PC-9 (cell line): Measurements from ENCODE around the gene LRRTM4. TPM values are rescaled to one million over a fixed set of nuclear protein-coding genes. Genes with fewer than 3 reads are reported as not detected.

ENCODE experiments used
- BruUV-seq: library from RNA; stranded (reverse); fragments of 400-500 nt; replicated peaks from 2 replicates; lab custom pipeline; 2021; lab: Mats Ljungman, UMichigan
- CTCF ChIA-PET: fragments of 300-600 bp; sonication (Branson Sonifier 250); formaldehyde crosslinking; loops from one replicate; lab custom pipeline; 2022; ENCODE audit warnings: antibody characterized with exemption; lab: Charles Lee
- POLR2A ChIA-PET: fragments of 300-600 bp; sonication (Branson Sonifier 250); formaldehyde crosslinking; loops from one replicate; lab custom pipeline; 2022; ENCODE audit warnings: antibody characterized with exemption; ENCODE audit not compliant: unreplicated experiment; lab: Charles Lee
- DNase-seq, 2 experiments: peaks; one replicate each; pipeline versions ENCODE4 v3.0.0 to v3.0.0-alpha.2; 2015 to 2022; ENCODE audit warnings: mixed read lengths in 1 of 2
- H2AFZ ChIP-seq: fragments of 200-600 bp; sonication (generic); 2 replicates; pipeline ENCODE4 v1.8.1; 2017; ENCODE audit warnings: antibody characterized with exemption
- H3F3A ChIP-seq: fragments of 200-600 bp; sonication (generic); 2 replicates; pipeline ENCODE4 v1.8.1; 2017; ENCODE audit warnings: antibody characterized with exemption, mild to moderate bottlenecking, low read depth; ENCODE audit not compliant: insufficient read depth
- H3K27ac ChIP-seq: fragments of 200-600 bp; sonication (generic); 2 replicates; pipeline ENCODE4 v1.6.1; 2016; ENCODE audit warnings: mixed run types
- H3K27me3 ChIP-seq: fragments of 200-600 bp; sonication (generic); 2 replicates; pipeline ENCODE4 v1.6.1; 2016; ENCODE audit warnings: low read depth, mixed run types; ENCODE audit not compliant: insufficient read depth
- H3K36me3 ChIP-seq: fragments of 200-600 bp; sonication (generic); 2 replicates; pipeline ENCODE4 v1.6.1; 2016; ENCODE audit warnings: low read depth, mixed run types
- H3K4me1 ChIP-seq: fragments of 200-600 bp; sonication (generic); replicated peaks from 2 replicates; pipeline ENCODE4 v1.6.1; 2016; ENCODE audit warnings: mixed run types; ENCODE audit not compliant: insufficient read depth
- H3K4me2 ChIP-seq: fragments of 200-600 bp; sonication (generic); 2 replicates; pipeline ENCODE4 v1.6.1; 2017; ENCODE audit warnings: mixed run types
- H3K4me3 ChIP-seq: fragments of 200-600 bp; sonication (generic); 2 replicates; pipeline ENCODE4 v1.6.1; 2016; ENCODE audit warnings: mixed run types
- H3K79me2 ChIP-seq: fragments of 200-600 bp; sonication (generic); 2 replicates; pipeline ENCODE4 v1.6.1; 2017; ENCODE audit warnings: low read depth, mixed run types
- H3K9me2 ChIP-seq: fragments of 200-600 bp; sonication (generic); 2 replicates; pipeline ENCODE4 v1.8.1; 2017; ENCODE audit warnings: mild to moderate bottlenecking; ENCODE audit not compliant: insufficient read depth
- H3K9me3 ChIP-seq: fragments of 200-600 bp; sonication (generic); 2 replicates; pipeline ENCODE4 v1.8.1; 2016; ENCODE audit warnings: low read depth; ENCODE audit not compliant: insufficient read depth
- H4K20me1 ChIP-seq: fragments of 200-600 bp; sonication (generic); 2 replicates; pipeline ENCODE4 v1.8.1; 2017; ENCODE audit not compliant: insufficient read depth
- EZH2 ChIP-seq: fragments of 200-600 bp; sonication (generic); IDR thresholded peaks from 2 replicates; pipeline ENCODE4 v1.8.0; 2017; ENCODE audit warnings: antibody characterized with exemption, low read depth
- intact Hi-C: fragments of 100-400 bp; cut with micrococcal nuclease; formaldehyde crosslinking; loops from one replicate; pipeline ENCODE4 v1.10.0; 2022; ENCODE audit not compliant: unreplicated experiment
- total RNA-seq: library from RNA; stranded (reverse); gene quantifications from 2 replicates; pipeline ENCODE4 v1.2.3, GENCODE V29; 2021
- TF ChIP-seq, protein P1 (sequence below): fragments of 200-600 bp; sonication (generic); conservative IDR thresholded peaks from 2 replicates; pipeline ENCODE4 v1.6.1; 2017; ENCODE audit warnings: mixed run types, antibody characterized with exemption, mild to moderate bottlenecking, moderate library complexity

Gene LRRTM4
- total RNA-seq, 1 experiment from 2014 or later: 2.2 TPM

DNA sequence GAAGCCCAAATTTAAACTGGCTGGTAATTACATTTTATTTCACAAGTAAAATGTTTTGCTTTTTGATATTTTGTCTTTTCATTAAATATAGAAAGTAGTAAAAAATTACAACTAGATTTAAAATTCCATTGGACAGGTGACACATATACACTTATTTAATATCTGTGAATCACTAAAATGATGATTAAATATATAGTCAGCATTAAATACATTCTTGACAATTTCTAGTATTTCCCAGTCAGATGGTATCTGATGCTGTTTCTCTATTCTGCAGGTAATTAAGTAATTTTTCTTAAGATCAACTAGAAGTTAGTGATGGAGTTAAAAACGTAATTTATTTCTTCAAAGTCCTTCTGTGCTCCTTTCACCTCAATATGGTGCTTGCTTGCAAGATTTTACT lies 237.8 kb downstream of the LRRTM4 start:
- no peak overlapping the region for H3K4me3 ChIP-seq
- H3K36me3 ChIP-seq: no peaks in the 10 kb centered on the region
- no peak overlapping the region for H2AFZ ChIP-seq
- TF ChIP-seq, protein P1, sequence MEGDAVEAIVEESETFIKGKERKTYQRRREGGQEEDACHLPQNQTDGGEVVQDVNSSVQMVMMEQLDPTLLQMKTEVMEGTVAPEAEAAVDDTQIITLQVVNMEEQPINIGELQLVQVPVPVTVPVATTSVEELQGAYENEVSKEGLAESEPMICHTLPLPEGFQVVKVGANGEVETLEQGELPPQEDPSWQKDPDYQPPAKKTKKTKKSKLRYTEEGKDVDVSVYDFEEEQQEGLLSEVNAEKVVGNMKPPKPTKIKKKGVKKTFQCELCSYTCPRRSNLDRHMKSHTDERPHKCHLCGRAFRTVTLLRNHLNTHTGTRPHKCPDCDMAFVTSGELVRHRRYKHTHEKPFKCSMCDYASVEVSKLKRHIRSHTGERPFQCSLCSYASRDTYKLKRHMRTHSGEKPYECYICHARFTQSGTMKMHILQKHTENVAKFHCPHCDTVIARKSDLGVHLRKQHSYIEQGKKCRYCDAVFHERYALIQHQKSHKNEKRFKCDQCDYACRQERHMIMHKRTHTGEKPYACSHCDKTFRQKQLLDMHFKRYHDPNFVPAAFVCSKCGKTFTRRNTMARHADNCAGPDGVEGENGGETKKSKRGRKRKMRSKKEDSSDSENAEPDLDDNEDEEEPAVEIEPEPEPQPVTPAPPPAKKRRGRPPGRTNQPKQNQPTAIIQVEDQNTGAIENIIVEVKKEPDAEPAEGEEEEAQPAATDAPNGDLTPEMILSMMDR: no peak
- TF ChIP-seq EZH2: no peak
- BruUV-seq: no TSS peak
- H4K20me1 ChIP-seq: no peaks in the 10 kb centered on the region
- no peaks in the 10 kb centered on the region for H3K9me2 ChIP-seq
- intact Hi-C loops: no loop called here
- H3K4me1 ChIP-seq: no peaks in the 10 kb centered on the region
- ChIA-PET CTCF (no interaction called here), POLR2A (no interaction called here)
- H3K27me3 ChIP-seq: no peaks in the 10 kb centered on the region
- H3K4me2 ChIP-seq: no peak overlapping the region
- DNase-seq: no peak
- H3F3A ChIP-seq: no peaks in the 10 kb centered on the region
- H3K79me2 ChIP-seq: no peaks in the 10 kb centered on the region
- H3K27ac ChIP-seq: no peak overlapping the region
- no peaks in the 10 kb centered on the region for H3K9me3 ChIP-seq

DNA sequence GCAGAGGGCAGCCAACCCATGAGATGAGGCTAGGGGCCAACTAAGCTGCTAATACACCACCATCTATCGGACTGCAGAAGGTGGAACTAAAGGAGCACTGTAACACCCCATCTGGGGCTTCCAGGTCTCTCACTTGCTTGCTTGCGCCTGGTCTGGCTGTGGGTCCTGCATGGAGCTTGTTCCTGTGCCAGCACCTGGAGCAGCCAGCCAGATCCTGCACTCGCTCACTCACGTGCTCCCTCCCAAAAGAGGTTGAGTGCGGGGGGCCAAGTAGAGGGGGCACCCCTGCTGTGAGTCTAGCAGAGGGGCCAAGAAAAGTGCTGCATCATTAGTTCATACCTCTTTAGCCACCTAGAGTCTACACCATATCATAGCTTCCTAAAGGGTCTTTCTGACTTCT lies 250.9 kb downstream of the LRRTM4 start:
- no peak overlapping the region for H3K27ac ChIP-seq
- no peaks in the 10 kb centered on the region for H3K4me1 ChIP-seq
- H3K4me2 ChIP-seq: no peak overlapping the region
- CTCF ChIA-PET: no interaction called here
- no TSS peak for BruUV-seq
- intact Hi-C loops: no loop called here
- H3K27me3 ChIP-seq: no peaks in the 10 kb centered on the region
- no peaks in the 10 kb centered on the region for H4K20me1 ChIP-seq
- no peaks in the 10 kb centered on the region for H3F3A ChIP-seq
- no peak overlapping the region for H3K4me3 ChIP-seq
- H3K36me3 ChIP-seq: no peaks in the 10 kb centered on the region
- no peaks in the 10 kb centered on the region for H3K9me3 ChIP-seq
- H3K9me2 ChIP-seq: no peaks in the 10 kb centered on the region
- no peak overlapping the region for H2AFZ ChIP-seq
- no peaks in the 10 kb centered on the region for H3K79me2 ChIP-seq
- no peak for DNase-seq
- TF ChIP-seq EZH2: no peak
- TF ChIP-seq, protein P1: no peak
- POLR2A ChIA-PET: no interaction called here

DNA sequence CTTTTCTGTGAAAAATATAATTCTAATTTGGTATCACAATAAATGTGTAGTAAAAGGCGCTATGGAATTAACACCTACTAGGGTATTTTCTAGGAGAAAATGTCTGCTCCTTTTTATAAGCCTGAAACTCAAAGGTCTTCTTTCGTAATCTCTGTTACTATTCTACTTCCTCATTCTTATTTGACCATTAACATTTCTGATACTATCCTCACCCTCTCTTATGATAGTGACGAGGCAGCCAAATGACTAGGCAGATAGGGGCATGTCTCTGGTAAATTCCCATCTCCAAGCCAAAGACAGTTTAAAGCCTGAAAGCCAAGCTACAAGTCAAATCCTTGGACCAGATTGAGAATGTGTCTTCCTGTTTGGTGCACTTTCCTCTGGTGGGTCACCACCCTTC lies 251.7 kb downstream of the LRRTM4 start:
- intact Hi-C loops: no loop called here
- BruUV-seq: no TSS peak
- peak in 1 of 2 experiments; percentile 41 for DNase-seq
- Histone ChIP-seq H3K79me2 (no peaks in the 10 kb centered on the region), H3K36me3 (no peaks in the 10 kb centered on the region), H3K27me3 (no peaks in the 10 kb centered on the region), H4K20me1 (no peaks in the 10 kb centered on the region), H3F3A (no peaks in the 10 kb centered on the region), H3K9me3 (no peaks in the 10 kb centered on the region), H3K9me2 (no peaks in the 10 kb centered on the region), H2AFZ (no peak overlapping the region), H3K4me2 (no peak overlapping the region), H3K27ac (no peak overlapping the region), H3K4me1 (no peaks in the 10 kb centered on the region), H3K4me3 (no peak overlapping the region)
- ChIA-PET POLR2A (no interaction called here), CTCF (no interaction called here)
- TF ChIP-seq, protein P1: no peak
